Epithelial cell of esophagus (primary cell): ENCODE data around the gene NUDT16L1.

Experiments used
- DNase-seq: peaks from one replicate; pipeline ENCODE4 v3.0.0; 2010; ENCODE audit warnings: low read depth
- H3K4me3 ChIP-seq: 2 replicates; pipeline ENCODE4 v1.5.1; 2011; ENCODE audit warnings: mild to moderate bottlenecking, low read length, control low read depth
- TF ChIP-seq, protein P1 (sequence below): IDR thresholded peaks from 2 replicates; pipeline ENCODE4 v1.5.1; 2011; ENCODE audit warnings: low read depth, mild to moderate bottlenecking, low read length, control low read depth, inconsistent platforms; ENCODE audit not compliant: insufficient read depth; ENCODE audit errors: missing control alignments

NUDT16L1 gene

DNA sequence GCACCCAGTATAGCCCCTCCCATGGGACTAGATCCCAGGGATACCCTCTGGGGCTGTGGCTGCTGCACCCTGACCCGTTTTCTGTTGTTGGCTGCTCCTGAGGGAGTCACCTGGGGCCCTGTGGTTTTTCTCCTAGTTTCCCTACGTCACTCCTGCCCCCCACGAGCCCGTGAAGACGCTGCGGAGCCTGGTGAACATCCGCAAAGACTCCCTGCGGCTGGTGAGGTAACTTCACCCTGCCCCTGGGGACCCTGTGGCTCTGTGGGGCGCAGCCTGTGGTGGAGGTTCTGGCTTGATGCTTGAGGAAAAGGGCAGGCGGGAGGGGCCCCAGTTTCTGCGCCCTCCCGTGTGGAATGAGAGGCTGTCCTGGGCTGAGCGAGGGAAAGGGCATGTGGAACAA, 41.5 kb upstream of the NUDT16L1 start:
- TF ChIP-seq, protein P1, sequence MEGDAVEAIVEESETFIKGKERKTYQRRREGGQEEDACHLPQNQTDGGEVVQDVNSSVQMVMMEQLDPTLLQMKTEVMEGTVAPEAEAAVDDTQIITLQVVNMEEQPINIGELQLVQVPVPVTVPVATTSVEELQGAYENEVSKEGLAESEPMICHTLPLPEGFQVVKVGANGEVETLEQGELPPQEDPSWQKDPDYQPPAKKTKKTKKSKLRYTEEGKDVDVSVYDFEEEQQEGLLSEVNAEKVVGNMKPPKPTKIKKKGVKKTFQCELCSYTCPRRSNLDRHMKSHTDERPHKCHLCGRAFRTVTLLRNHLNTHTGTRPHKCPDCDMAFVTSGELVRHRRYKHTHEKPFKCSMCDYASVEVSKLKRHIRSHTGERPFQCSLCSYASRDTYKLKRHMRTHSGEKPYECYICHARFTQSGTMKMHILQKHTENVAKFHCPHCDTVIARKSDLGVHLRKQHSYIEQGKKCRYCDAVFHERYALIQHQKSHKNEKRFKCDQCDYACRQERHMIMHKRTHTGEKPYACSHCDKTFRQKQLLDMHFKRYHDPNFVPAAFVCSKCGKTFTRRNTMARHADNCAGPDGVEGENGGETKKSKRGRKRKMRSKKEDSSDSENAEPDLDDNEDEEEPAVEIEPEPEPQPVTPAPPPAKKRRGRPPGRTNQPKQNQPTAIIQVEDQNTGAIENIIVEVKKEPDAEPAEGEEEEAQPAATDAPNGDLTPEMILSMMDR, result no peak

DNA sequence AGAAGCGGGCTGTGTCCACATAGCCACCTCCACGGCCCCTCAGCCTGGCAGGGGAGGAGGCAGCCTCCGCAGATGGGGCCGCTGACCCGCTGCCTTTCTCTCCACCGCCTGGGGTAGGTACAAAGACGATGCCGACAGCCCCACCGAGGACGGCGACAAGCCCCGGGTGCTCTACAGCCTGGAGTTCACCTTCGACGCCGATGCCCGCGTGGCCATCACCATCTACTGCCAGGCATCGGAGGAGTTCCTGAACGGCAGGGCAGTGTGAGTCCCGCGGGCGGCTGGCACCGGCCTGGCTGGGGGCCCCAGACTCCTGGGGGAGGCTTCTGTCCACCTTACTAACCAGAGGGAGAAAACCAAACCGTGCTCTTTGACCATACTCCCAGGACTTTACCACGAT, 40.8 kb upstream of the NUDT16L1 start:
- no peak for DNase-seq
- TF ChIP-seq, protein P1, result no peak
- H3K4me3 ChIP-seq, result no peak overlapping the region

More for the DNA sequence above, 41.5 kb upstream of the NUDT16L1 start:
- DNase-seq, result no peak
- no peak overlapping the region for H3K4me3 ChIP-seq

DNA sequence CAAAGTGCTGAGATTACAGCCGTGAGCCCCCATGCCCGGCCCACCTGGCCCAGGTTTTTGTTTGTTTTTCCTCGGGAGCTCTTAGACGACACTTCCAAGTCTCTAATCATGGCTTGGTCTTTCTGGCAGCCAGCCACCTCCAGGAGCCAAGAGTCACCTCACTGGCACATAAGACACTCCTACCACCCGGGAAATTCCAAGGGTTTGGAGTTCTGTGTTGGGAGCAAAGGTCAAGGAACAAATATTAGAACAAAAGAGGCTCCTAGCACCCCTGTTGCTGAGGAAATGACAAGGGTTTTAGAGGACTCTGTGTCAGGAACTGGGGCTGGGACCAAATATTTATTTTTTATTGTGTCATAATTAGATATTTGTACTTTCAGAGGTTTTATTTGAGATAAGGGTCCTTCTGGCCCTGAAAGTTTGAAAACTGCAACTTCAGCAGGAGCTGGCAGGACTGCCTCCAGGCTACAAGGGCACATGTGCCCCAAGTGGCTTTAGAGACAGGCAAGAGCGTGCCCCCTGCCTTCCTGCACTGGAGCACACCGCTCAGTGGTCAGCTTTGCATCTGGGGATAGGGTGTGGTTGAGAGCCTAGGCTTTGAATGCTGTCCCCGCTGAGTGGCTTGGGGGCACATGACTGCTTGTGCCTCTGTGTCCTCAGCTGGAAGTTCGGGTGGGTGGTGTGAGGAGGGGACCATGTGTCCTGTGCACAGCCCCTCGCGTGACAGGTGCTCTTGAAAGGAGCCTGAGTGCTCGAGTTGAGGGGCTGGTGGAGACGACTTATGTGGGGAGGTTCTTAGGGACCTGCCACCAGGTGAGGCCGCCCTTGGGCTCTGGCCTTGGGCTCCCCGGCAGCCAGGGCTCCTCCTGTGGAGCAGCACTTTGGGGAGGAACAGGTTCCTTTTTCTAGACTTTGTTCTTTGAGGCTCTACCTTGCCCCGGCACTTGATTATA, 39.1 kb upstream of the NUDT16L1 start:
- TF ChIP-seq, protein P1, result no peak
- no peak overlapping the region for H3K4me3 ChIP-seq
- DNase-seq, result no peak

DNA sequence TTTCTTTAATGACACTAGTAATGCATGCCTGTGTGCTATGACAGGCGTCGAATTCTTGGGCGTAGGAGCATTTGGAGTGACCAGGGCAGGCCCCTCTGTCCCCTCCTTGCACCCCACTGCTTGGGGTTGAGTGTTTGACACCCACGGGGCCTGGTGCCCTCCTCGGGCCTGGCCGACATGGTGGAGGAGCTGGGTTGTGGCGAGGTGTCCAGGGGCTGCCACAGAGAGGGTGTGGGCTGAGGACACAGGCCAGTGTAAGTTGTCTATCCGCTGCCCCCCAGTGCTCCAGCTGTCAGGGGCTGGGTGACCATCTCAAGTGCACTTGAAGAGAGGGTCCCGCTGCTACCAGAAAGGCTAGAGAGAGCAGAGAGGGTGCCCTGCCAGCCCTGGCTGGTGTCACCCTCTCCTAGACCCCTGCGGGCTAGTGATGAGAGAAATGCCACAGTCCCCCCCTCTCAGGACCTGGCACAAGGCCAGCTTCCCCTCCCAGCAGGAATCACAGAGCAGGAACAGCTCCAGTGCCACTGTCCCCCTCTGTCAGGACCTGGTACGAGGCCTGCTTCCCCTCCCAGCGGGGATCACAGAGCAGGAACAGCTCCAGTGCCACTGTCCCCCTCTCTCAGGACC, 38.3 kb upstream of the NUDT16L1 start:
- DNase-seq, result no peak
- no peak overlapping the region for H3K4me3 ChIP-seq
- TF ChIP-seq, protein P1, result no peak

DNA sequence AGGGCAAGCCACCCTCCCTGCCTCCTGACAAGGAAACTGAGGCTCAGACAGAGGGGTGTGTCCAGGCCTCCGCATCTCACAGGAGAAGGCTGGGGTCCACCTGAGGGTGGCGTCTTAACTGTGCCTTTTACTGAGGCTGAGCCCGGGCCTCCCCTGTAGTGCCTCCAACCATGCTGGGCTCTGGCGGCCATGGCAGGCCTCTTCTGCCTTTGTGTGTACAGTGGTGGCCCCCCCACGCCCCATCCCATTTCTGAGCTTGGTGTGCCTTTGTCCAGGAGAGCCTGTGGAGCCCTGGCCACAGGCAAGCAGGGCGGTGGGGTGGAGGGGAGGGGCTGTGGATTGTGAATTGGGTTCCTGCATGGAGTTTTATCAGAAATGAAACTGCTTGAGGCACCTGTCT, 37.6 kb upstream of the NUDT16L1 start:
- TF ChIP-seq, protein P1, result no peak
- H3K4me3 ChIP-seq, result no peak overlapping the region
- DNase-seq, result no peak

DNA sequence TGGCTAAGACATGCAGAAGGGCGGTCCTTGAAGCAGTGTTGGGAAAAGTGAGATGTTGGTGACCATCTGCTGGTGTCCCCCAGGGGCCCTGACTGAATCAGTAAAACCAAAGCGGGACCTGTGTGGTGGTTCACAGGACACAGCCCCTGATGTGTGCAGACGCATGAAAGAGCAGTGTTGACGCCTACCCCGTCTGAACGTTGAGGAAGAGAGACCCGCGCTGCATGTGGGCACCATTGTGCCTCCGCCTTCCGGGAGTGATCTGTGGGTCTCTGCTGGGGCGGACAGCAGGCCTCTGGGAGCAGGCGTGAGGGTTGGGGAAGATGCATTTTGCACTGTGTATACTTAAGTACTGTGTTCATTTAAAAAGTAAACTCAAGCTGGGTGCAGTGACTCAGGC, 37.1 kb upstream of the NUDT16L1 start:
- TF ChIP-seq, protein P1, result no peak
- H3K4me3 ChIP-seq, result no peak overlapping the region
- DNase-seq, result no peak
